ENCODE data around the gene GPR183.
"Not testable (repeated sequence)": the region's sequence is repeated elsewhere in the genome, so short reads cannot be mapped to it uniquely, and the experiment has no call there.

The GPR183 gene

GRCh38 chr13:99249178-99249577 is 58.0 kb downstream of the GPR183 start:
- not testable (repeated sequence) for DNase-seq (ENCODE audit: low read depth, low spot score)

- DNase-seq (ENCODE audit: low read depth, low spot score) = no peak
Observed at GRCh38 chr13:99246100-99246499, 61.1 kb downstream of the GPR183 start.

All from iPS DF 19.7 (cell line).